ENCODE results near the gene MED8.

The MED8 gene

DNA sequence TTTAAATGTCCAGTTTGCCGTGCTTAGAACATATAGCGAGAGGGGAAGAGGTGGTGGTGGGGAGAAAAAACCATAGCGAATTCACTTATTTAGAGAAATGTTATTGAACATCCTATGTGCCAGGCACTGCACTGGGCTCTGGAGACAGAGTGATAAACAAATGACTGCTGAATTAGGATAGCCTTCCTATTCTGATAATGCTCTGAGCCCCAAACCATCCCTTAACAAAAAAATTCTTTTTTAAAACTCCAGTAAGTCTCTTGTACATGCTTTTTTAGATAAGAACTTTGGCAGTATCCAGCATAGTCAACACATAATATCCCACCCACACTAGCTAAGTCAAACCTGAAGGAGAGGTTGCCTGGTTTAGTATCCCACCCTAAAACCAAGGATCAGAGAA is 8.6 kb upstream of the MED8 start:
- no peak overlapping the region for H3K4me3 ChIP-seq (ENCODE audit: low read depth, low read length)
- TF ChIP-seq, protein P1, sequence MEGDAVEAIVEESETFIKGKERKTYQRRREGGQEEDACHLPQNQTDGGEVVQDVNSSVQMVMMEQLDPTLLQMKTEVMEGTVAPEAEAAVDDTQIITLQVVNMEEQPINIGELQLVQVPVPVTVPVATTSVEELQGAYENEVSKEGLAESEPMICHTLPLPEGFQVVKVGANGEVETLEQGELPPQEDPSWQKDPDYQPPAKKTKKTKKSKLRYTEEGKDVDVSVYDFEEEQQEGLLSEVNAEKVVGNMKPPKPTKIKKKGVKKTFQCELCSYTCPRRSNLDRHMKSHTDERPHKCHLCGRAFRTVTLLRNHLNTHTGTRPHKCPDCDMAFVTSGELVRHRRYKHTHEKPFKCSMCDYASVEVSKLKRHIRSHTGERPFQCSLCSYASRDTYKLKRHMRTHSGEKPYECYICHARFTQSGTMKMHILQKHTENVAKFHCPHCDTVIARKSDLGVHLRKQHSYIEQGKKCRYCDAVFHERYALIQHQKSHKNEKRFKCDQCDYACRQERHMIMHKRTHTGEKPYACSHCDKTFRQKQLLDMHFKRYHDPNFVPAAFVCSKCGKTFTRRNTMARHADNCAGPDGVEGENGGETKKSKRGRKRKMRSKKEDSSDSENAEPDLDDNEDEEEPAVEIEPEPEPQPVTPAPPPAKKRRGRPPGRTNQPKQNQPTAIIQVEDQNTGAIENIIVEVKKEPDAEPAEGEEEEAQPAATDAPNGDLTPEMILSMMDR (IDR thresholded peaks at IDR 0.05; ENCODE audit: low read depth, low read length, missing control alignments), result no peak
- no peak for DNase-seq (ENCODE audit: low read depth)

DNA sequence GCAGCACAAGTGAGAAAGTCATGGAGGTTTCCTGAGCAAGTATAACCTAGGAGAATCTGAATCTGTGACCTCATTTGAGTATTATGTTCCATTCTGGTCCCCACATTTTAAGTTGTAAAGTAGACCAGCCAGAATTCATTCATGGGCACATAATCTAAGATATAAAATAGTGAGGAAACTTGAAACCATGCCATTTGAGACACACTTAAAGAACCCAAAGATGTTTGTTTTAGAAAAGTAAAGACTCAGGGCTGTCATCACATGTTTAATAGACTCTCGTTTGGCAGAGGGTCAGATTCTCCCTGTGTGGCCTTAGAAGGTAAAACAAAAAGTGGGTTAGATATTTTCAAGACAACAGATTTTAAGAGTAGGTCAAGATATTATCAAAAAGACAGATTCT is 6.5 kb upstream of the MED8 start:
- TF ChIP-seq, protein P1 (IDR thresholded peaks at IDR 0.05; ENCODE audit: low read depth, low read length, missing control alignments), result no peak
- H3K4me3 ChIP-seq (ENCODE audit: low read depth, low read length), result no peak overlapping the region
- no peak for DNase-seq (ENCODE audit: low read depth)

DNA sequence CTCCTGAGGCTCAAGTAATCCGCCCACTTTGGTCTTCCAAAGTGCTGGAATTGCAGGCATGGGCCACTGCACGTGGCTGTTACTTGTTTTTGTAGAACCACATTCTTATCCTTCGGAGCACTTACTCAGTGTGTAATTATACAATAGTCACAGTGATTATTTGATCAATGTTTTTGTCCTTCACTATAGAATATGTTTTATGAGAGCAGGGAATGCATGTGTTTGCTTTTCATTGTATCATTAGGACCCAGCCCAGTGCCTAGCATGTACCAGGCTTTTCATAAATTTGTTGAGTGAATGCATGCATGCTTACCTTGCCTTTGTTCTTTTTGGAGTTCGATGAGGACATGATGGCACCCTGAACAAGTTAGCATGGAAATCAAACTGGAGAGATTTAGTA is 5.9 kb upstream of the MED8 start:
- no peak for DNase-seq (ENCODE audit: low read depth)
- H3K4me3 ChIP-seq (ENCODE audit: low read depth, low read length), result no peak overlapping the region
- TF ChIP-seq, protein P1 (IDR thresholded peaks at IDR 0.05; ENCODE audit: low read depth, low read length, missing control alignments), result no peak

DNA sequence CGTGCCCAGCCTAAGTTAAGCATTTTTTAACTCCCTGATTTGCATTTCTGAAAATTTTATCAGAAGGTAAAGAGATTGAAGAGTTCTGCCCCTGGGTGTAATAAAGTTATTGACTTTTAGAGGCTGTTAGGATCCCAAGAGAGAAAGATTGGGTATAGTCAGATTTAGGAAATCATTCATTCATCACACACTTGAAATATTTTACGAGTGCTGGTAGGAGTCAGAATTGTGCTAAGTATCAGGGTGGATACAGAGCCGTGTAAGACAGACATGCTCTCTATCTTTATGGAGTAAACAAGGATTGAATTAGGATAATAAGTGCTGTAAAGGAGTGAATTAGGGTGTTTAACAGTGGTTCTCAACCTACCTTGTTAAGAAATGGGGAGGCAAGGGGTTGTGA is 3.1 kb upstream of the MED8 start:
- DNase-seq (ENCODE audit: low read depth), result no peak
- TF ChIP-seq, protein P1 (IDR thresholded peaks at IDR 0.05; ENCODE audit: low read depth, low read length, missing control alignments), result no peak
- H3K4me3 ChIP-seq (ENCODE audit: low read depth, low read length), result no peak overlapping the region

- TF ChIP-seq, protein P1 (IDR thresholded peaks at IDR 0.05; ENCODE audit: low read depth, low read length, missing control alignments), result no peak
- DNase-seq (ENCODE audit: low read depth), result no peak
- H3K4me3 ChIP-seq (ENCODE audit: low read depth, low read length), result peak overlapping the region; percentile 75
Observed at GRCh38 chr1:43388613-43389012, 987 bp downstream of the MED8 start.

- TF ChIP-seq, protein P1 (IDR thresholded peaks at IDR 0.05; ENCODE audit: low read depth, low read length, missing control alignments), result no peak
- H3K4me3 ChIP-seq (ENCODE audit: low read depth, low read length), result peak overlapping the region; percentile 75; the same call in 1 of the 2 replicates
- no peak for DNase-seq (ENCODE audit: low read depth)
Observed at GRCh38 chr1:43387976-43388599, 1.5 kb downstream of the MED8 start.

DNA sequence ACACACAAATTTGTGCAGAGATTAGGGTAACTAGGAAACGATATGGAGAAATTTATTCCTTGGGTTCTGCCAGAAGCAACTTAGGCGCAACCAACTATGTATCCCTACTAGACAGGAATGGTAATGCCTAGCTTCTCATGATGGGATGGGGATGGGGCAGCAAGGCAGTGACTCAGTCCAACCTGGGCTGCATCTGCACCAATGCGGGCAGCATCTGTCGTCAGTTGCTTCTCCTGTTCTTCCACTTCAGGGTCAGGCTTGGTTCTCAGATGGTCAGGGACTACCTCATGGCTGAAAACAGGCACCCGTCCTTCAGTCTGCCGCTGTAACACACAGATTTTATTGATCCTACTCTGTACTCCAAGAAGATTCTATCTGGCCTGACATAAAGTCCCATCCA is 2.9 kb downstream of the MED8 start:
- no peak overlapping the region for H3K4me3 ChIP-seq (ENCODE audit: low read depth, low read length)
- TF ChIP-seq, protein P1 (IDR thresholded peaks at IDR 0.05; ENCODE audit: low read depth, low read length, missing control alignments), result no peak

More for the DNA sequence above, 2.9 kb downstream of the MED8 start:
- no peak for DNase-seq (ENCODE audit: low read depth)
